A673 (cell line): ENCODE results near the gene ULK4. TPM values are rescaled to one million over a fixed set of nuclear protein-coding genes. Genes with fewer than 3 reads are reported as not detected.

Experiments used
- BruUV-seq: library from RNA; stranded (reverse); fragments of 400-500 nt; replicated peaks from 2 replicates; lab custom pipeline; 2021; lab: Mats Ljungman, UMichigan
- CTCF ChIA-PET: fragments of 300-600 bp; sonication (Branson Sonifier 250); formaldehyde crosslinking; loops from one replicate; lab custom pipeline; 2022; ENCODE audit warnings: antibody characterized with exemption; lab: Charles Lee
- POLR2A ChIA-PET: fragments of 300-600 bp; sonication (Branson Sonifier 250); formaldehyde crosslinking; loops from one replicate; lab custom pipeline; 2022; ENCODE audit warnings: antibody characterized with exemption; ENCODE audit not compliant: low non-redundant PET; lab: Charles Lee
- DNase-seq: peaks from one replicate; pipeline ENCODE4 v3.0.0-alpha.2; 2015; ENCODE audit warnings: low spot score
- H3K27ac ChIP-seq: fragments of 200-600 bp; sonication (generic); 2 replicates; pipeline ENCODE4 v1.5.1; 2016; ENCODE audit warnings: mixed run types, low read depth, mild to moderate bottlenecking, mixed read lengths, antibody characterized with exemption, low read length; ENCODE audit not compliant: poor library complexity, severe bottlenecking
- H3K27me3 ChIP-seq: fragments of 200-600 bp; sonication (generic); replicated peaks from 2 replicates; pipeline ENCODE4 v1.6.1; 2017; ENCODE audit warnings: mixed run types, low read depth, mild to moderate bottlenecking, mixed read lengths, antibody characterized with exemption, low read length; ENCODE audit not compliant: insufficient read depth, poor library complexity
- H3K36me3 ChIP-seq: fragments of 200-600 bp; sonication (generic); 2 replicates; pipeline ENCODE4 v1.6.1; 2016; ENCODE audit warnings: mixed run types, mild to moderate bottlenecking, mixed read lengths, antibody characterized with exemption, low read length; ENCODE audit not compliant: insufficient read depth, poor library complexity, severe bottlenecking
- H3K4me1 ChIP-seq: fragments of 200-600 bp; sonication (generic); 2 replicates; pipeline ENCODE4 v1.6.1; 2017; ENCODE audit warnings: mixed run types, mild to moderate bottlenecking, mixed read lengths, antibody characterized with exemption, low read length; ENCODE audit not compliant: insufficient read depth, poor library complexity, severe bottlenecking
- H3K4me3 ChIP-seq: fragments of 200-600 bp; sonication (generic); 2 replicates; pipeline ENCODE4 v1.5.1; 2016; ENCODE audit warnings: low read depth, mixed run types, mild to moderate bottlenecking, mixed read lengths, low read length; ENCODE audit not compliant: poor library complexity, severe bottlenecking
- H3K9me3 ChIP-seq: fragments of 200-600 bp; sonication (generic); 2 replicates; pipeline ENCODE4 v1.6.1; 2016; ENCODE audit warnings: mixed run types, low read depth, mild to moderate bottlenecking, mixed read lengths, antibody characterized with exemption, low read length; ENCODE audit not compliant: poor library complexity, severe bottlenecking
- CTCF ChIP-seq: fragments of 300-800, 200-600 bp; sonication (generic); conservative IDR thresholded peaks from 2 replicates; pipeline ENCODE4 v1.5.1; 2017; ENCODE audit warnings: low read depth, mild to moderate bottlenecking, antibody characterized with exemption, low read length, moderate library complexity, mixed read lengths
- EZH2 ChIP-seq: fragments of 200-600 bp; sonication (generic); IDR thresholded peaks from 2 replicates; pipeline ENCODE4 v1.6.1; 2017; ENCODE audit warnings: borderline replicate concordance, low read depth, mild to moderate bottlenecking, mixed read lengths, antibody characterized with exemption, low read length; ENCODE audit not compliant: poor library complexity, severe bottlenecking
- intact Hi-C: fragments of 100-400 bp; cut with micrococcal nuclease; formaldehyde crosslinking; loops from one replicate; pipeline ENCODE4 v1.10.0; 2022; ENCODE audit not compliant: unreplicated experiment
- total RNA-seq: library from RNA; stranded (reverse); gene quantifications from 2 replicates; pipeline ENCODE4 v1.2.3, GENCODE V29; 2021

Gene ULK4
- total RNA-seq, 1 experiment from 2014 or later: 7.4 TPM

DNA sequence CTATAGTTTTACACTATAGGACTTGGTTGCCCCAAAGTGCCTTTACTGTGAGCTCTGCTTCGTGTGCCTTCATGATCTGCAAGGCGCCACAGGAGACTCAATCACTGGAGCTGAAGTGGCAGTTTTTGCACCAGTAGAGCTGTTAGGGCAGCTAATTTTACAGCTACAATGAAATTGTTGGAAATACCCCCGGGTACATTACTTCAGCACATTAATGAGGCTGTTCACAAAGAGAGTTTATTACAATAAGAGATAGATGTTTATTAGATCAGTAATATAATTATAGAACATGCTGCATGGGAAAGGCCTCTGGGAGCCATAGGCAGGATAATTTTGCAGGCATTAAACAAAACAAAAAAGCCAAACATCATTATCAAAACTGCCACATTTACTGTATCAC, 531.5 kb downstream of the ULK4 start:
- Histone ChIP-seq H3K27me3 (no peaks in the 10 kb centered on the region), H3K36me3 (no peaks in the 10 kb centered on the region), H3K9me3 (no peaks in the 10 kb centered on the region), H3K4me3 (no peak overlapping the region), H3K4me1 (no peaks in the 10 kb centered on the region), H3K27ac (no peak overlapping the region)
- BruUV-seq: no TSS peak
- TF ChIP-seq EZH2: no peak
- no peak for TF ChIP-seq CTCF
- CTCF ChIA-PET: no interaction called here
- no peak for DNase-seq
- POLR2A ChIA-PET: no interaction called here
- intact Hi-C loops: no loop called here

- Histone ChIP-seq H3K9me3 (no peaks in the 10 kb centered on the region), H3K27me3 (no peaks in the 10 kb centered on the region), H3K4me3 (no peak overlapping the region), H3K27ac (no peak overlapping the region), H3K4me1 (no peaks in the 10 kb centered on the region), H3K36me3 (no peaks in the 10 kb centered on the region)
- POLR2A ChIA-PET: no interaction called here
- BruUV-seq: no TSS peak
- CTCF ChIA-PET: no interaction called here
- intact Hi-C loops: no loop called here
- no peak for DNase-seq
- TF ChIP-seq EZH2 (no peak), CTCF (no peak)
These were observed 535.4 kb downstream of the ULK4 start for GRCh38 chr3:41426485-41426884.

DNA sequence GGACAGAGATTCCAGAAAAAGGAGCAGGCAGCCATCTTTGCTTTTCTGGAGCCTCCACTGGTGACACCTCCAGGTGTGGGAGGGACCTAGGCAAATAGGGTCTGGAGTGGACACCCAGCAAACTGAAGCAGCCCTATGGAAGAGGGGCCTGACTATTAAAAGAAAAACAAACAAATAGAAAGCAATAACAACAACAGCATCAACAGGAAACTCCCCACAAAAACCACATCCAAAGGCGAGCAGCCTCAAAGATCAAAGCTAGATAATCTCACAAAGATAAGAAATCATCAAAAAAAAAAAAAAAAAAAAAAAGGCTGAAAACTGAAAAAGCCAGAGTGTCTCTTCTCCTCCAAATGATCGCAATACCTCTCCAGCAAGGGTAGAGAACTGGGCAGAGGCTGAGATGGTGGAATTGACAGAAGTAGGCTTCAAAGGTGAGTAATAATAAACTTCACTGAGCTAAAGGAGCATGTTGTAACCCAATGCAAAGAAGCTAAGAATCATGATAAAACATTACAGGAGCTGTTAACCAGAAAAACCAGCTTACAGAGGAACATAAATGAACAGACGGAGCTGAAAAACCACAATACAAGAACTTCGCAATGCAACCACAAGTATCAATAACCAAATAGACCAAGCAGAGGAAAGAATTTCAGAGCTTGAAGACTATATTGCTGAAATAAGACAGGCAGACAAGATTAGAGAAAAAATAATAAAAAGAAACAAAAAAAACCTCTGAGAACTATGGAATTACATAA, 537.2 kb downstream of the ULK4 start:
- no peak overlapping the region for H3K4me3 ChIP-seq
- no peaks in the 10 kb centered on the region for H3K4me1 ChIP-seq
- intact Hi-C loops: no loop called here
- TF ChIP-seq CTCF: no peak
- no peak for TF ChIP-seq EZH2
- ChIA-PET CTCF (no interaction called here), POLR2A (no interaction called here)
- no peaks in the 10 kb centered on the region for H3K27me3 ChIP-seq
- DNase-seq: no peak
- H3K9me3 ChIP-seq: no peaks in the 10 kb centered on the region
- H3K27ac ChIP-seq: no peak overlapping the region
- BruUV-seq: no TSS peak
- no peaks in the 10 kb centered on the region for H3K36me3 ChIP-seq
